HG03103 (cell line): ENCODE measurements around the gene CD300H.

Experiments used
- ATAC-seq: cut with Tn5 transposase; IDR thresholded peaks from one replicate; pipeline ENCODE4 v1.9.1; 2021; ENCODE audit warnings: low read depth; ENCODE audit not compliant: unreplicated experiment

Gene CD300H

GRCh38 chr17:74567397-74567796 lies at the start of gene CD300H:
Gene CD300H (minus strand): TSS chr17:74567509.
- no peak for ATAC-seq

GRCh38 chr17:74616696-74617095 lies 49.4 kb upstream of the CD300H start:
- ATAC-seq = no peak

- no peak for ATAC-seq
Observed at GRCh38 chr17:74612046-74612445, 44.7 kb upstream of the CD300H start.

GRCh38 chr17:74610108-74610507 lies 42.8 kb upstream of the CD300H start:
- no peak for ATAC-seq

- no peak for ATAC-seq
Observed at GRCh38 chr17:74608511-74608910, 41.2 kb upstream of the CD300H start.

- no peak for ATAC-seq
Observed at GRCh38 chr17:74607221-74607620, 39.9 kb upstream of the CD300H start.

GRCh38 chr17:74606050-74606449 lies 38.7 kb upstream of the CD300H start:
- no peak for ATAC-seq

- no peak for ATAC-seq
Observed at GRCh38 chr17:74605361-74605760, 38.1 kb upstream of the CD300H start.

- ATAC-seq = no peak
Observed at GRCh38 chr17:74604761-74605160, 37.5 kb upstream of the CD300H start.

- no peak for ATAC-seq
Observed at GRCh38 chr17:74604200-74604599, 36.9 kb upstream of the CD300H start.

GRCh38 chr17:74603746-74604145 lies 36.4 kb upstream of the CD300H start:
- ATAC-seq = no peak

GRCh38 chr17:74603037-74603635 lies 35.8 kb upstream of the CD300H start:
- ATAC-seq = no peak

- ATAC-seq = no peak
Observed at GRCh38 chr17:74601944-74602572, 34.7 kb upstream of the CD300H start.

- ATAC-seq = no peak
Observed at GRCh38 chr17:74599448-74599939, 32.2 kb upstream of the CD300H start.

GRCh38 chr17:74599023-74599399 lies 31.7 kb upstream of the CD300H start:
- ATAC-seq = no peak

GRCh38 chr17:74598346-74599022 lies 31.2 kb upstream of the CD300H start:
- ATAC-seq = no peak

GRCh38 chr17:74597069-74597790 lies 29.9 kb upstream of the CD300H start:
- ATAC-seq = no peak

- no peak for ATAC-seq
Observed at GRCh38 chr17:74595037-74595750, 27.9 kb upstream of the CD300H start.

GRCh38 chr17:74592087-74592990 lies 25.0 kb upstream of the CD300H start, which contains the start of gene CD300LD:
Gene CD300LD (minus strand): TSS chr17:74592283. CDS start chr17:74592202, 81 bp downstream.
- ATAC-seq = no peak
